IPS-11a (cell line): ENCODE results near the gene CELF6.
"Not testable (repeated sequence)": the region's sequence is repeated elsewhere in the genome, so short reads cannot be mapped to it uniquely, and the experiment has no call there.

Source experiments
- H3K4me3 ChIP-seq: one replicate; pipeline ENCODE4 v1.5.1; 2013; ENCODE audit warnings: low read depth, low read length, control low read depth

CELF6 gene

DNA sequence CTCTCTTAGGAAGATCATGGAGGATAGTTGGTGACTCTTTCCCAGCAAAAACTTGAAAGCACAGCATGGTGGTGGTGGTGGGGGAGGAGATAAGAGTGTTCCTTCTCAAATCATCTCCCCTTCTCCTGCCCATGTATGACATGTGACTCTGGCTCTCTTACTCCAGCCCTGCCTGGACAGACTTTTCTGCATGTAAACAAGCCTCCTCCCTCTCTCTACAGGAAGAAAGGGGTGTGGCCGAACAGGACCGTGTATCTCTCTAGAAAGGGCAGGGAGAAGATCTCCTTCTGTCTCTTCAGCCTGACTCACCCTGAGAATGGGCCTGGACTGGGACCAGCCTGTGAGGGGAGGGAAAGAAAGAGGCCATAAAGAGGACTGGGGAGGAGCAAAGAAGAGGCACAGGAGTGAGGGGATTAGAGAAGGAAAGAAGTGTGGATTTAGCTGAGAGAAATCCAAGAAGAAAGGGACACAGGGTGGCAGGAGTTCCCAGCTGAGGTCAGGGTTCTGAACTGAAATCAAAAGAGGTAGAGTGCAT, 1.5 kb downstream of the CELF6 start:
- no peak overlapping the region for H3K4me3 ChIP-seq

DNA sequence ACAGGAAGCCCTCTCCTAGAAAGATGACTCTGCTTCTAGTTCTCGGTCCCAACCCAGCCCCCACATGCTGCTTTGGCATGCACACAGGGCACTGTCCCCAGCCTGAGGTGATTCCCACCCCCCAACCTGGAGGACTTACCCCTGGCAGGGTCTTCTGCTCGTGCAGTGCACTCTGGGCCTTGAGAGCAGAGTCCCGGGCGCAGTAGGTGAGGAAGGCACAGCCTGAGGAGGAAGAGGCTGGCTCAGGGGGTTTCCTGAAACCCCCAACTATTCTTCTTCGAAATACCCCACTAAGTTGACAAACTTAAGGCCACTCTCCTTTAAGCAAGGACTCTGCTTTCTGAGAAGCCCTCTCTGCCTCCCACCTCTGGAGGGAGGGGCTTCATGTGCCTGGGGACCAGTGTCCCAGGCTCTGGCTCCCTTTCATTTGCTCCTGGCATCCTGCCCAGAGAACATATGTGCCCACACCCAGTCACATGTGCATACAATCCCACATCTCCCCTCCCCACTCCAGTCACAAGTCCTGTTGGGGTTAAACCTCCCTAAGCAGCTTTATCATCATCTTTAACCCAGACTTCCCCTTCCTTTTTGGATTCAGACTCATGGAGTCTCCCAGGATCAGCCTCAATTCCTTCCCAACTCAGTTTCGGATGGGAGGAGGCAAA, 4.1 kb downstream of the CELF6 start:
- H3K4me3 ChIP-seq, result no peak overlapping the region

DNA sequence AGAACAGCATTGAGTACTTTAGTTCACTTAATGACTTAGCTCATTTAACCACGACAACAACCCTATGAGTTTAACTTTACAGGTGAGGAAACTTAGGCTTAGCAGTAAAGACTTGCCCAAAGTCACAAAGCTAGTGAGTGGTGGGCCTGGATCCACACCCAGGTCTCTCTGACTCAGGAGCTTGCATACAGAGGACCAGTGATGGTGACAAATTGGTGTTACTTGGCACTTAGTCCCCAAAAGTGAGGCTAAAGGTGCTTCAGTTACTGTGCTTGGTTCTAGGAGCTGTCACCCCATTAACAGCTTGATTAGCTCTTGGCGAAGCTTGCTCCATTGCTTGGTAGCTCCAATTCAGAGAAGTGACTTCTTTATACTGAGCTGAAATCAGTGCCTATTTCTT, 6.1 kb downstream of the CELF6 start:
- H3K4me3 ChIP-seq, result no peak overlapping the region

DNA sequence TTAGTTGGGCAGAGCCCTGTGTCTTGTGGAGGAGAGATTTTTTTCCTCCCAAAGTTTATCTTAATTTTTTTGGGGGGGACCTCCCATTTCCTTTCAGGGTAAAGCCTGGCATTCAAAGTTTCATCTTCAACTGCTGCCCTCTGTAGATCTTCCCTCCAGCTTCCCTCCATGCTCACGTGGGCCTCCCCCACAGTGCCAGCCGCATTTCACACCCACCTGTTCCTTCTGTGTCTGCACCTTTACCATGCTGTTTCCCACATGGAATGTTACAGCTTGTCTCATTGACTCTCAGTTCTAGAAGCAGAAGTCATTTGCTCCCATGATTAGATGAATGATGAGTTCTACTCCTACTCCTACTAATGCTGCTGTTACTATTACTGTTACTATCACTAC, 6.5 kb downstream of the CELF6 start:
- no peak overlapping the region for H3K4me3 ChIP-seq

DNA sequence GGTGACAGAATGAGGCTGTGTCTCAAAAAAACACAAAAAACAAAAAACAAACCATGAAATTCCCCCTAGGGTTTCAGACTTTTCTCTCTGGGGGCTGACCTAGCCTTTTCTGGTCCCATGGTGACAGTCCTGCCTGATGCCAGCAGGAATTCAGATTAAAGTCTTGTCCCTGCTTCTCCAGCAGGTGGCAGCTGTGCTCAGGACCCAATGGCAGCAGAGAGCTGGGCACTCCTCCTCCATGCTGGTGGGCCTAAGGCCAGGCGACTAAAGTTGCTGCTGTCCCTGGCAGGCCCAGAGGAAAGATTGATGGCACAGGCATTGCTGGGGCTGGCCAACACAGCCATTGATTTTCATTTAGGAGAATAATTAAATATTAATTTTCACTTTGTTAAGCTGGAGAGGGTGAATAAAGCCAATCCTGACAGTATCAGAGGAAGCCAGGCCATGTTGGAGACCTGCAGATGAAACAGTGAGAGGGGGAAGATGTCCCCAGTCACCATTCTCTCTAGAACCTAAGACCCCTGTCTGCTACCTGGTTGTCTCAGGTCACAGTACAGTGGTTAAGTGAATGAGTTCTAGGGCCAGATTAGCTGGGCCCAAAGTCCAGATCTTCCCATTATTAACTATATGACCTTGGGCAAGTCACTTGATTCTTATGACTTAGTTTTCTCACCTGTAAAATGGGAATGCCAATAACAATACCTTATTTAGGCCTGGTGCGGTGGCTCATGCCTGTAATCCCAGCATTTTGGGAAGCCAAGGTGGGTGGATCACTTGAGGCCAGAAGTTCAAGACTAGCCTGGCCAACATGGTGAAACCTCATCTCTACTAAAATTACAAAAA, 7.1 kb downstream of the CELF6 start:
- H3K4me3 ChIP-seq, result no peak overlapping the region

DNA sequence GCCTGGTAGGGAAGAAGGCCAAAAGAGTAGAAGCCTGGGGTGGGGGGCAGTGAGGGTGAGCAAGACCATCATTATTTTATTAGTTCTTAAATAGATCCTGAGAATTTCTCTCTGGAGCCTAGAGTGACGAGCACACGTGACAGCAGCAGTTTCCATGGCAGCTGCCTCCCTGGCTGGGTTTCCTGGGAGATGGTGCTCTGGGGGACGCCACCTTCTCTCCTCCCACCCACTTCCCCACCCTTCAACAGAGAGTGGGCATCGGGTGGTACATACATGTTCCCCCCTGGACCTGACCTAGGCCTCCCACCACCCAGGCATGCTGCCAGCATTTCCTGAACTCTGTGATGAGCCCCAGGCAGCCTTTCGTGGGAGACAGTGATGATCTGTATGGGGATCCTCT, 12.9 kb downstream of the CELF6 start:
- H3K4me3 ChIP-seq, result no peak overlapping the region

DNA sequence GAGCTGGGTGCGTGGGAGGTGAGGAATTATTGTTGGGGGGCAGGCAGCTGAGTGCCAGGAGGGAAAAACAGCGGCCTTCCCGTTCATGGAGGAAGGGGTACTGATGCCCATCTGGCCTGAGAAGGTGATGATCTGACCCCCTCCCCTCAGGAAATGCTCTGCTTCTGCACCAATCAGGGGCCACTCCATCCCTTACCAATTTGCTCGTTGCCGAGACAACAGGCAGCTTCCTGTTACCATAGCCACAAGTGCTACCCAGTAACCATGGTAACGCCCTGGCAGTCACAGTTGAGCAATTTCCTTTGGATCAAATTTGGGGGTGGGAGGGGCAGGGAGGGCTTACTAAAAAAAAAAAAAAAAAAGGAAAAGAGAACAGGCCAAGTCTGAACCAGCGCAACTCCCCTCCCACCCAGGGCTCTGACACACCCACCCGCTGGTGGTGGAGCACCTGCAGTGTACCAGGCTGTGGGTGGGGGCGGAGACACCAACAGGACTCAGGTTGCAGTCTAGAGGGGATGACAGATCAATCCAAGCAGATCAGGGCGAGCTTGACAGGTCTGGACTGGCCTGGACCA, 13.7 kb downstream of the CELF6 start:
- no peak overlapping the region for H3K4me3 ChIP-seq

DNA sequence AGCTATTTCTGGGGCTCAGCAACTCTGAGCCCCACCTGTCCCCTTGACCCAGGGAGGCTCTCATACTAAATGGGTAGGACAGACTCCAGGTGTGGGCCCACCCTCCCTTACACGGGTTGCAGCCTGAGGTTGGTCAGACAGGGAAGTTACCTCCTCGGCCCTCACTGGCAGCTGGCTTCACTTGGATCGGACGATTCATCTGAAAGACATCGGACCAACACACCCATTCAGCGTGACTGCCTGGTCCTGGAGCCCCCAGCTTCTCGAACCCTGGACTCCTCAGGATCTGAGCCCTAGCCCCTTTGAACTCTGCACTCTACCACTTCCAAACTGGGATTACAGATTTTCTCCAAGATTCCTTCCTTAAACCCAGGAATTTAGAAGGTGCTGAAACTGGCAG, 15.4 kb downstream of the CELF6 start:
- no peak overlapping the region for H3K4me3 ChIP-seq

DNA sequence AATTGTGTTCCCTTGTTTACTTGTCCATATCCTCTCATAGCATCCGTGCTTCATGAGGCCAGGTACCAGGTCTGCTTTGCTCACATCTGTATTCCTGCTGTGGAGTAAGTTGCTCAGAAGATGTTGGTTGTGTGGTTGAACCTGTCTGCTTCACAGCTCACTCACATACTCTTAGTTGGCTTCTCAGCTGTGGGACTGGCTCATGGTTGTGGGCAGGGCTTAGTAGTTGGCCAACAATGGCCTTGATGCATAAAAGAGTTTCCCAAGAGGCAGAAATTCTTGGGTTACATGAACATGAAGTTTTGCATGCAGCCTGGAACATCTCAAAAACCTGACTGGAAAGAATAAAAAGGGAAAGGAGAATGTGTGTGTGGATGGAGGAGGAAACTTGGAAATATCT, 17.0 kb downstream of the CELF6 start:
- no peak overlapping the region for H3K4me3 ChIP-seq

DNA sequence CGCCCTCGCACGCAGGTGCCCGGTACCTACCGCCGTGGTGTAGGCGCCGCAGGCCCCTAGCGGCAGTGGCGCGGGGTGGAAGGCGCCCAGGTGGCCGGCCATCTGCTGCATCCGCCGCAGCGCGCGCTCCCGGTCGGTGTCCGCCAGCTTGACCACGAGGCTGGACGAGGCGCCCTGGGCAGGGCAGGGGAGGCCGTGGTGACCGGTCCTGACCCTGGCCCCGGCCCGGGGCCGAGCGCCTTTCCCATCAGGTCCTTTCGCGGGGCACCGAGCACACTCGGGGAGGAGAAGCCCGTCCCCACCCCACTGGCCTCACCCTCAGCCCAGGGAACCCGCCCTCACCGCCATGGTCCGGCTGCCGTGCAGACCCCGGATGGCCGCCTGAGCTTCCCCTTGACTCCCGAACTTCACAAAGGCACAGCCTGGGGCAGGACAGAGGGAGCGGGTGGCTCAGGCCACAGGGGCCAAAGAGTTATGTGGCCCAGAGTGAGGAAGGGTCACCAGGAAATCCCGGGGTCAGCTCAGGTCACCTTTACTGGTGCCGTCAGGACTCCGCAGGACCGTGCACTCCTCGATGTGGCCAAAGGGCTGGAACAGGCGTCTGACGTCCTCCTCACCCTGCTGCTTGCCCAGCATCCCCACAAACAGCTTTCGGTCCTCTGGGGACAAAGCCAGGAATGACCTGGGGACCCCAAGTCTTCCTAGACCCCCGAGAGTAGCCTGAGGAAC, 30.2 kb downstream of the CELF6 start:
- H3K4me3 ChIP-seq, result no peak overlapping the region

DNA sequence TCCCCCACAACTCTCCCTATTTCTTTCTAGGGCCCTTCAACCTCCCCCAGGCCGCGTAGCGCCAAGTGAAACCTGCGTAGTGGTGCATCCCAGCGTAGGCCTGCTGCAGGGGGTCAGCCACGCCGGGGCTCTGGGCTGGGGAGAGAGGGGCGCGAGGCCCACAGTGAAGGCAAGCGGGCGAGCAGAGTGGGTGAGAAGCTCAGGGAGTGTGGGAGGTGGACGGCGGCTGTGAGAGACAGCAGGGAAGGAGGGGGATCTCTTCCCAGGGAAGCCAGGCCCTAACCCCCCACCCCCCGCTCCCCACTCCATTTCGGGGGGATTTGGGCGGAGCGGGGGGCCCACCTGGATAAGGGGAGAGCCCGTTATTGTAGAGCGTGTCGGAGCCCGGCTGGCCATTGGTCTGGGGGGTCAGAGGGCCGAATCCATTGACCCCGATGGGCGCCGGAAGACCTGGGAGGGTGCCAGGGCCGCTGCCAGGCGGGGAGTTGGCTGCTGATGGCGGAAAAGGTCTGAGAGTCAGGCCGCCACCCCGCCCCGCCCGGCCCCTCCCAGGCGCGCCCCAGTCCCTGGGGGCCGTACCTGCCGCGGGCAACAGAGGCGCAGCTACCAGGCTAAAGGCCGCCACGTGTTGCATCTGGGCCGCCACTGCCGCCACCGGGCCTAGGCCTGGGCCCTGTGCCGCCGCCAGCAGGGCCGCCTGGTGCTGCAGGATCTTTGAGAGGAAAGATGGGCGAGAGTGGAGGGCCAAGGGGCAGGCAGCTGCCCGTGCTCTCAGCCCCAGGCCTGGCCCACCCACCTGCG, 31.0 kb downstream of the CELF6 start:
- no peak overlapping the region for H3K4me3 ChIP-seq

DNA sequence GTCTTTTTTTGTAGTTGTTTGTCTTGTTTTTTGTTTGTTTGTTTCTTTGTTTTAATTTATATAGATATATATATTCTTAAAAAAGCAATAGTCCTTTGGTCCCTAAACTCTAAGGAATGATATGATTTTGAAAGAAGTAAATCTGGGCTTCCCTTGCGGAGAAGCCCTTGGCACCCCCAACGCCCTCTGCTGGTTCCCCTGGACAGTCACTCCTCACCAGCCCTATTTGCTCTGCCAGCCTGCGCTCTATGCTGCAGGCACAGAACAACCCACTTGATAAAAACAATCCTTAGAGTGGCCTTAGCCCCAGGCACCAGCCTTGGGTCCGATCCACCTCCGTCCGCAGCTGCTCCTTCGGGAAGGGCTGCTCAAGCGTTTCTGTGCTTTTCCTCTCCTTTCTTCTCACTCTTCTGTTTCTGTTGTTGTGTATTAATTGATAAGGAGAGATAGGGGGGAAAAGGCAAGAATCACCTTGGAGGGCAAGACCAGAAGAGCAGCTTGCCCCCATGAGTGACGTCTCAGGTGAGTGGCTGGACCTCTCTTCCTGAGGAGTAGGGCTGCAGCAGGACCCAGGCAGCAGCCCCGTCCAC, 33.9 kb downstream of the CELF6 start:
- no peak overlapping the region for H3K4me3 ChIP-seq

DNA sequence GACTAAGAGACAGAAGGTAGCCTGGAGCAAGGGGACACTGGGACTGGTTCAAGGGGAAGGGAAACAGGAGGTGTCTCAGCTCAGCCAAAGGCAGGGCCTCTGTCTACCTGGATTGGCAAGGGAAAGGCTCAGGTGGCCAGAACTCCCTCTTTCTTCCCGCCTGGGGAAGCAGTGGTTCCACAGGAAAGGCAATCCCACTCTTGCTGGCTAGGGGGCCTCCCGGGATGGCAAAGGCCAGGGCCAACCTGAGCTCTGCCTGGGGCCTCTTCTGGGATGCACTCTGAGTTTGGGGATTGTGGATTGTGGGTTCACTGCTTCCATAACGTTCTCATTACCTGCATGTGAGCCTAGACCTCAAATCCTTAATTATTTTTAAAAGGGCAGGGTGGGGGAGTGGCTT, 34.6 kb downstream of the CELF6 start:
- H3K4me3 ChIP-seq, result no peak overlapping the region

DNA sequence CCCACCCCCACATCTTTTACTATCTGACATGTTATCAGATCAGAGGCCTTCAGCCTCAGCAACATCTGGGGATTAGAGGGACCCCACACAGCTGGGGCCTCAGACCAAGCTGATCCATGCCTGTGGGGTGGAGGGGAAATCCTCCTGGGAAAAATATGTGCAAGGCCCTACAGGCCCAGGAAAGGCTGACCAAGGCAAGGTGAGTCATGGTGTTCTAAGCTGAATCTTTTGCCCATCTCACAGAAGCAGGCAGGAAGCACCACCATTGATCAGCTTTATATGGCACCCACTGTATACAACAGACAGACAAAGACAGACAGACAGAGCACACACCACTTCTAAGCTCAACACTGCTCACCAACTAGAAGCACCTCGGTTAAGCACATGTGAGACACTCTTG, 35.2 kb downstream of the CELF6 start:
- no peak overlapping the region for H3K4me3 ChIP-seq

DNA sequence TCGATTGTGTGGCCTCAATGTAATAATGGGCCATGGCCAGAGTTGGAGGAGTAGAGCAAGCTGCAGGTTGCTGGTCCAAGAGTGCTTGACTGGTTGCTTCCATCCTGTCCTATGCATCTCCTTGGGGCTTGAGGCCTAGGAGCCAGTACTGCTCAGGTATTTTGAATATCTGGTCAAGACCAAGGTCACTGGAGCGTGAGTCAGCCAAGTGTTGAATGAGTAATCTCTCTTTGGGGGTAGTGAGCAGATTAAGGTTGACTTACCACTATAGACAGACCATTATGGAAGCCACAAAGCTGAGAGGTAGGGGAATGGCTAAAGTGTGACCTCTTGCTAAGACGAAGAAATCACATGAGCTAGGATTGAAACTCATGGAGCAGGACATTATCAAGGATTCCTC, 38.2 kb downstream of the CELF6 start:
- H3K4me3 ChIP-seq, result no peak overlapping the region

DNA sequence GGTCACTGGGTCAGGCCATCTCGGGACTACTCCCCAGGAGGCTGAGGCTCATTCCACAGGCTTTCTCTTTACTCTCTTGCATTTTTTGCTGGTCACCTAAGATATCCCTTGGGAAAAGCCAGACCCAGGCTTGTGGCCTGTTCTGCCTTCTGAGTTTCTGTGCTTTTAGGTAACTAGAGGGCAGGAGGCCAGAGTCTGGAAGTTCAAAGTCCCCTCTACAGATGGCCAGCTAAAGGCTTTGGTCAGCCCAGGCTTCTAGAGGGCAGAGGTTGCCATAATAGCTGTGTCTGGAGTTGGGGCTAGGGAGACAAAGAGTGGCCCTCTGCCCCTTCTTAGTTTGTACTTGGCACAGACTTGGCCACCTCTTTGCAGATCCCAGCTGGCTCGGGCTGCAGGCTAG, 39.2 kb downstream of the CELF6 start:
- no peak overlapping the region for H3K4me3 ChIP-seq

DNA sequence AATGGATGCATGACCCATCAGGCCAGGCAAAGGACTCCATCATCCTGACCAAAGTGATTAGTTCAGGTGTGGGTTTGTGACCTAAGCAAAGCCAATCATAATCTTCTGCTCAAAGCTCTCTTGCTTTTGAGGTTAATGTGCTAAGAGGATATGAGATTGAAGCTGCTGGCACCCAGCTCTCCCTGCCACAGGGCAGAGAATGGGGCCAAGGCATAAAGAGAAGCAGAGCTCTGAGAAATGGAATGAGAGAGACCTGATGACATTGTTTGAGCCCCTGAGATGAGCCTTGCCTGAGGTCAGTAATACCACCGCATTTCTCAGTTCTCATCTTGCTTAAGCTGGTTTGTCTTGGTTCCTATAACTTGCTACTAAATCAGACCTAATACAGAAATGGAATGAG, 41.2 kb downstream of the CELF6 start:
- H3K4me3 ChIP-seq, result no peak overlapping the region

DNA sequence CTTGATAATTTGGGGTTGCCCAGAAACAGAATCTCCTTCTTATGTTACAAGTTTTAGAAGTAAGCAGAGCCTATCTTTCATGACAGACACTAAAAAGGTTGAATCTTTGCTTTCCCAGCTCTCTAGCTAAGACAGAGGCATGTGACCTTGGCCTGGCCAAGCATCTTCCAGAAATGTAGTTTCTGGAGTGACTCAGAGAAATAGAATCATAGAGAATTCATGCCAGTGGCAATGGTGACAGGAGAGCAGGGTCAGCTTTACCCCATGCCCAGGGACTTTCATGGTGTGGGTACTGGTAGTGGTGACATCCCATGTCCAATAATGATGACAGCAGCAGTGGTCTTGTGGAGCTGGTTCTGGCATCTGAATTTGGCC, 43.6 kb downstream of the CELF6 start:
- H3K4me3 ChIP-seq, result no peak overlapping the region

DNA sequence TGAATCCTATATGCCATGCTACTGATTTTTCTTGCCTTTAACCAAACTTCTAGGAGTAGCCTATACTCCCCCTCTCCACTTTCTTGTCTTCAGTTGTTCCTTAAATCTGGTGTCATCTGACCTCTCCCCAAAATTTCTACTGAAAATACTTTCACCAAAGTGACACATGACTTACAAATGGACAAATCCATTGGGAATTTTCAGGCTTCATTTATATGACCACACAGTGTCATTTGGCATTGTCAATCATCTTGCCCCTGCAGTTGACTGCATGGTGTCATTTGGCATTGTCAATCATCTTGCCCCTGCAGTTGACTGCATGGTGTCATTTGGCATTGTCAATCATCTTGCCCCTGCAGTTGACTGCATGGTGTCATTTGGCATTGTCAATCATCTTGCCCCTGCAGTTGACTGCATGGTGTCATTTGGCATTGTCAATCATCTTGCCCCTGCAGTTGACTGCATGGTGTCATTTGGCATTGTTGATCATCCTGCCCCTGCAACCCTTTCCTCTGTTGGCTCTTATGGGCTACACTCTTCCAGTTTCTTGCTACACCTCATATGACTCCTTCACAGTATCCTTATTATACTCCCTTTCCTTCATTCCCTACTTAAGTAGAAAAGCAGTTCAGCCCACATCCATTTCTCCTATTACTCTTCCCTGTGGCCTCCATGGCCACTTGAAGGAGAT, 44.2 kb downstream of the CELF6 start:
- not testable (repeated sequence) for H3K4me3 ChIP-seq

DNA sequence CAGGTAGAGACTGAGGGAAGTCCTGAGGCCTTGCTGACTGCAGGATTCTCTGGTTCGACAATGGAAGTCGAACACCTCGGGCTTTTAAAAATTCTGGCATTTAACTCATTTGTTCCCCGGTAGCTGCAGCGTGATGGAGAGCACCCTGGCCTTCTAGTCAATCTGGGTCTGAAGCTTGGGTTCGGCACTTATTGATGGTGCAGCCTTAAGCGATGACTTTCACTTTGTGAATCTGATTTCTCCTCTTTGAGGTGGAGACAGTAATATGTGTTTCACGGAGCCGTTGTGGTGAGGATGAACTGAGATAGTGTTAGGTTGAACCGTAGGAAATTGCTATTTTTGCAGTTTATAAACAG, 47.0 kb downstream of the CELF6 start:
- H3K4me3 ChIP-seq, result peak overlapping the region; percentile 65
